ENCODE measurements around the gene C4orf51. TPM values are rescaled to one million over a fixed set of nuclear protein-coding genes. Genes with fewer than 3 reads are reported as not detected.
"Not testable (repeated sequence)": the region's sequence is repeated elsewhere in the genome, so short reads cannot be mapped to it uniquely, and the experiment has no call there.

Gene C4orf51
- total RNA-seq, 1 donor from 2014 or later: not detected

GRCh38 chr4:145681956-145682355 lies 2.0 kb downstream of the C4orf51 start:
- Mint-ChIP-seq H3K27ac (ENCODE audit: unreplicated experiment) (no peak overlapping the region), H3K4me3 (ENCODE audit: unreplicated experiment) (no peak overlapping the region), H3K36me3 (ENCODE audit: unreplicated experiment) (no peaks in the 10 kb centered on the region), H3K9me3 (ENCODE audit: unreplicated experiment) (peaks cover 10% of the 10 kb centered on the region), H3K27me3 (ENCODE audit: unreplicated experiment) (no peaks in the 10 kb centered on the region), H3K4me1 (ENCODE audit: unreplicated experiment) (peaks cover 15% of the 10 kb centered on the region)
- no peak for TF ChIP-seq CTCF (IDR thresholded peaks at IDR 0.05)
- no peak for DNase-seq (ENCODE audit: extremely low spot score, unreplicated experiment)

- H3K27ac Mint-ChIP-seq (ENCODE audit: unreplicated experiment): no peak overlapping the region
- no peaks in the 10 kb centered on the region for H3K36me3 Mint-ChIP-seq (ENCODE audit: unreplicated experiment)
- no peaks in the 10 kb centered on the region for H3K4me1 Mint-ChIP-seq (ENCODE audit: unreplicated experiment)
- TF ChIP-seq CTCF (IDR thresholded peaks at IDR 0.05): no peak
- no peak for DNase-seq (ENCODE audit: extremely low spot score, unreplicated experiment)
- peaks cover 8% of the 10 kb centered on the region for H3K9me3 Mint-ChIP-seq (ENCODE audit: unreplicated experiment)
- no peaks in the 10 kb centered on the region for H3K27me3 Mint-ChIP-seq (ENCODE audit: unreplicated experiment)
- H3K4me3 Mint-ChIP-seq (ENCODE audit: unreplicated experiment): no peak overlapping the region
These were observed 7.0 kb downstream of the C4orf51 start for GRCh38 chr4:145686991-145687390.

GRCh38 chr4:145690610-145691009 lies 10.7 kb downstream of the C4orf51 start:
- TF ChIP-seq CTCF (IDR thresholded peaks at IDR 0.05): no peak
- no peaks in the 10 kb centered on the region for H3K4me1 Mint-ChIP-seq (ENCODE audit: unreplicated experiment)
- DNase-seq (ENCODE audit: extremely low spot score, unreplicated experiment): no peak
- H3K36me3 Mint-ChIP-seq (ENCODE audit: unreplicated experiment): no peaks in the 10 kb centered on the region
- no peak overlapping the region for H3K4me3 Mint-ChIP-seq (ENCODE audit: unreplicated experiment)
- H3K27me3 Mint-ChIP-seq (ENCODE audit: unreplicated experiment): no peaks in the 10 kb centered on the region
- H3K9me3 Mint-ChIP-seq (ENCODE audit: unreplicated experiment): peaks cover 8% of the 10 kb centered on the region
- no peak overlapping the region for H3K27ac Mint-ChIP-seq (ENCODE audit: unreplicated experiment)

GRCh38 chr4:145691416-145691815 lies 11.5 kb downstream of the C4orf51 start:
- not testable (repeated sequence) for H3K9me3 Mint-ChIP-seq (ENCODE audit: unreplicated experiment); H3K4me3 Mint-ChIP-seq (ENCODE audit: unreplicated experiment); H3K27ac Mint-ChIP-seq (ENCODE audit: unreplicated experiment); H3K36me3 Mint-ChIP-seq (ENCODE audit: unreplicated experiment); H3K4me1 Mint-ChIP-seq (ENCODE audit: unreplicated experiment); DNase-seq (ENCODE audit: extremely low spot score, unreplicated experiment); H3K27me3 Mint-ChIP-seq (ENCODE audit: unreplicated experiment)

- H3K4me3 Mint-ChIP-seq (ENCODE audit: unreplicated experiment): no peak overlapping the region
- no peaks in the 10 kb centered on the region for H3K4me1 Mint-ChIP-seq (ENCODE audit: unreplicated experiment)
- H3K27me3 Mint-ChIP-seq (ENCODE audit: unreplicated experiment): no peaks in the 10 kb centered on the region
- DNase-seq (ENCODE audit: extremely low spot score, unreplicated experiment): no peak
- H3K36me3 Mint-ChIP-seq (ENCODE audit: unreplicated experiment): no peaks in the 10 kb centered on the region
- no peak overlapping the region for H3K27ac Mint-ChIP-seq (ENCODE audit: unreplicated experiment)
- peaks cover 8% of the 10 kb centered on the region for H3K9me3 Mint-ChIP-seq (ENCODE audit: unreplicated experiment)
- no peak for TF ChIP-seq CTCF (IDR thresholded peaks at IDR 0.05)
These were observed 15.0 kb downstream of the C4orf51 start for GRCh38 chr4:145694929-145695328.

- H3K4me1 Mint-ChIP-seq (ENCODE audit: unreplicated experiment): no peaks in the 10 kb centered on the region
- no peaks in the 10 kb centered on the region for H3K9me3 Mint-ChIP-seq (ENCODE audit: unreplicated experiment)
- no peaks in the 10 kb centered on the region for H3K27me3 Mint-ChIP-seq (ENCODE audit: unreplicated experiment)
- no peak for DNase-seq (ENCODE audit: extremely low spot score, unreplicated experiment)
- no peak overlapping the region for H3K27ac Mint-ChIP-seq (ENCODE audit: unreplicated experiment)
- H3K36me3 Mint-ChIP-seq (ENCODE audit: unreplicated experiment): no peaks in the 10 kb centered on the region
- no peak overlapping the region for H3K4me3 Mint-ChIP-seq (ENCODE audit: unreplicated experiment)
- TF ChIP-seq CTCF (IDR thresholded peaks at IDR 0.05): no peak
These were observed 17.4 kb downstream of the C4orf51 start for GRCh38 chr4:145697332-145697731.

Measured in osteocyte (in vitro differentiated cells).